ENCODE data around the gene ARFGEF2.

Gene ARFGEF2

DNA sequence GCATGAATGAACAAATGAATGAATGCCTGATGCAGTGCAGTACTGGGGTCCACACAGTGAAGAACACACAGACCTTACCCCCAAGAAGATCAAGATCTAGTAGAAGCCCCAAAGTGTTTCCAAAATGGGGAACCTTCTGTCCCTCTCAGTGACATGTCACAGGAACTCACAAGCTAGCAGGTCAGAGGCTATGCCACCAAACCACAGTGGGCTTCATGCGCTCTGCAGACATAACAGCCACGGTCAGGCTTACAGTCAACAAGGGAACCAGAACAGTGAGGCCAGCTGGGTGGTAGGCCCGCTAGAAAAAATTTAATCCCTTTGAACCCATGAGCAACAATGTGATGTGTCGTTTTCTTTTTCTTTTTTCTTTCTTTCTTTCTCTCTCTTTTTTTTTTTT, 20.2 kb upstream of the ARFGEF2 start:
- DNase-seq, result no peak

DNA sequence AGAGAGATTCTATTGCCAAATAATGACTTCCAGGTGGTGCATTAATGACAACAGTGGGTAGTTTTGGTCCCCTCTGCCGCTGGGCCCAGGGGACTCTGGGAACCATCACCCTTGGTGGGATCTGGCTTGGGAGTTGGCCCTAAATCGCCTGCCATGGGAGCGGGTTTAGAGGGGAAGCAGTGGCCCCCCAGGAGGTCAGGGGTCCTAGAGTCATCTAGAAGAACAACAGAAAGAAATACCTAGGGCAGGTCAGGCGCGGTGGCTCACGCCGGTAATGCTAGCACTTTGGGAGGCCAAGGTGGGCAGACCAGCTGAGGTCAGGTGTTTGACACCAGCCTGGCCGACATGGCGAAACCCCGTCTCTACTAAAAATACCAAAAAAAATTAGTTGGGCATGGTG, 17.8 kb upstream of the ARFGEF2 start:
- DNase-seq, result no peak

DNA sequence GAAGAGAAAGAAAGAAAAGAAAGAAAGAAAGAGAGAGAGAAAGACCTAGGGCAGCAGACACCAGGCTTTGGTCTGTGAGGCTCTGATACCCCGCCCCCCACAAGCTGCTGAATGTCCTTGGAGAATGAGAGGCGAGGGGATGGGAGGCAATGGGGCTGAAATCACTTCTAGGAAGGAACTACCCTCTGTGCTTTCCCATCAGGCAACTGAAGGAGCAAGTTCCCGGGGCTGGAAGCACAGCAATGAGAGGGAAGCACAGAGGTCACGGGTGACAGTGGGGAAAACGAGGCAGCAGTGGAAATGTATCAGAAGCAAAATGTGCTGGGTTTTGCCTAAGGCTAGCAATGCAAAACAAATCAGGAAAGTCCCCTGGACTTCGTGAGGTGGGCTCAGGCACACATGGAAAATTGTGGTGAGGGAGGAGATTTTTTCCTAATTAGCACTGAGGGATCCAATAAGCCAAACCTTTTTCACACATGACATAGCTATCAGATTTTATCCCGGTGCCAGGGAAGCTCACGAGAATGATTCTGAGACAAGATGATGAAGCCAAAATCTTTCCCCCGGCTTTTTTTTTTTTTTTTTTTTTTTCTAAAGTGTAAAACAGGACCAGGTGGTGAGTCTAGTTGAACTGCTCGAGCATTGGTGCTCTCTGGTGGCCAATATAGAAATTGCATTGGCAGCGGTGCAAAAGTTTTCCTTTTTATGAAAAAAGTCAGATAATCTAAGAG, 16.8 kb upstream of the ARFGEF2 start:
- peak; percentile 81 for DNase-seq

DNA sequence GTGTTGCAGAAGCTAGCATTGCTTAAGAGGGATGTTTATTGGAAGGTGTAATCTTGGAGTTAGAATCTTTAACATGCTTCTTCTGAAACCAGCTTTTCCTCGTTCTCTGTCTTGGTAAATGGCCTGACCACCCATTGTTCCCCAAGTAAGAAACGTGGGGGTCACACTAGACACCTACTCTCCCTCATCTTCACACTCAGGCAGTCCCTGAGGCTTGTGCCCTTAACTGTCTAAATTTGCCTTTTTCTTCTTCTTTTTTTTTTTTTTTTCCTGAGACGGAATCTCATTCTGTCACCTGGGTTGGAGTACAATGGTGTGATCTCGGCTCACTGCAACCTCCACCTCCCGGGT, 16.2 kb upstream of the ARFGEF2 start:
- DNase-seq, result no peak

DNA sequence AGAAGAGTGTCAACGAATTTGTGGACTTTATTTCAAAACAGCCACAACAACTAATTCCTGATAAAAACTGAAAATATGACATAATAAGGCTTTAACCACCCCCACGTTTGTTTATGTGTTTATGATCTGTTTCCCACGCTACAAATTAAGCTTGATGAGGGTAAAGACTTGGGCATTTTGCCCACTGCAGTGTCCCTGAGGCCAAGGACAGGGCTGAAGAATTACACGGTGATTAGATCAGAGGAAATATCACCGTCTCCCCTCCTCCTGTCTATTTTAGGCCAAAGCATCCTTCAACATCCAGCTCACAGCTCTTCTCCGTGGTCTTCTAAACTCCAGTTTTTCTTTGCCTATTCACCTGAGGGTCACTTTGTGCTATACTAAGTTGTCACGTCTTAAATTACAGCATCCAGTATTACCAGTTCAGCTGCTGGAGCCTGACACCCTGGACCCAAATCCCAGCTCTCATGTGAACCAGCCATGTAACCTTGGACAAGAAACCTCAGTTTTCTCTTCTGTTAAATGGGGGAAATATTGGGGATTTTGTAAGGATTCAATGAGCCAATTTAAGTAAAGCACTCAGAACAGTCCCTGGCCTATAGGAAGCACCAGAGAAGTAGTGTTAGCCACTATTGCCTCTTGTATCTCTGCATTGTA, 15.2 kb upstream of the ARFGEF2 start:
- no peak for DNase-seq

DNA sequence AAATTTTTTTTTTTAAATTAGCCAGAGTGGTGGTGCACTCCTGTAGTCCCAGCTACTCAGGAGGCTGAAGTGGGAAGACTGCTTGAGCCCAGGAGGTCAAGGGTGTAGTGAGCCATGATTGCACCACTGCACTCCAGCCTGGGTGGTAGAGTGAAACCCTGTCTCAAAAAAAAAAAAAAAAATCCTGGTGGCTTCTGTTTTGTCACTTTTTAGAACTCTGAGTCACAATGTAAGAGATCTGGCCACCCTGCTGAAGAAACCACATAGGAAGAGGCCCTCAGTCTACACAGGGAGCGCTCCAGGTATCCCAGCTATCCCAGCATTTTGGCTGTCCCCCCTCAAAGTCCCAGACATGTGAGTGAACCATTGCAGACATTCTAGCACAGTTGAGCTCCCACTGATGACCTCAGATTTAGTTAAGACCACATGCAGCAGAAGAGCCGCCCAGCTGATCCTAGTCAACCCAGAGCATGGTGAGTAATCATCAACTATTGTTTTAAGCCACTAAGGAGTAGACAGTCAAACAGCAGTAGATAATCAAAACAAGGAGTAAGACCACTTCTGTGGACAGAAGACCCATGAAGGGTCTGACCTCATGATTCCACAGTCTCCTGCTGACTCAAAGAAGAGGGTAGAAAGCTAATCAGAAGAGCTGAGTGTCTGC, 12.7 kb upstream of the ARFGEF2 start:
- no peak for DNase-seq

DNA sequence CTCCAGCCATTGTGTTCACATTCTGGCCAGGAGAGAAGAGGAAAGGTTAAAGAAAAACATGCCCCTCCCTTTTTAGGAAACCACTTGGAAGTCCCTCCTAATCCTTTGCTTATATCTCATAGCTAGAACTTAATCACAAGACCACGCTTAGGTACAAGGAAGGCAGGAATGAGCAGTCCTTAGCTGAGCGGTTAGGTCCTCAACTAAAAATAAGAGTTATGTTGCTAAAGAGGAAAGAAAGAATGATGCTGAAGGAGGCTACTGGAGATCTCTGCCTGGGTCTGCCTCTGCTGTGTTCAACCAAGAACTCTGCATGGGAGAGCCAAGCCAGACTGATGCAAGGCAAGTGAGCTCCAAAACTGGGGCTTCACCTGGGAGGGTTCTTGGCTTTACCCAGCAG, 11.6 kb upstream of the ARFGEF2 start:
- DNase-seq, result no peak

DNA sequence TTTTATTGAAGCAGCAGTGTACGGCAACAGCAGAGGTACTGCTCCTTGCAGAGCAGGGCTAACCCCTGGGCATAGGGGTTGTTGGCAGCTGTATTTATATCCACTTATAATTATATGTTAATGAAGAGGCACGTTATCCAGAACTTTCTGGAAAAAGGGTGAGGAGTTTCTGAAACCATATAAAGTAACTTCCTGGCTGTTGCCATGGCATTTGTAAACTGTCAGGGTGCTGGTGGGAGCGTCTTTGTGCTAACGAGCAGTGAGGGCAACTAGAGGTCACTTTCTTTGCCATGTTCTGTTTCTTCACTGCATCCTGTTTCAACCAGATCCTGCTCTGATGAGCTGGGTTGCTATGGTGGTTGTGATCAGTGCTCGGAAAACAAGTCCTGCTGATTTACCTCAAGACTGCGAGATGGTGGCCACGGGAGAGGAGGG, 11.1 kb upstream of the ARFGEF2 start:
- DNase-seq, result no peak

DNA sequence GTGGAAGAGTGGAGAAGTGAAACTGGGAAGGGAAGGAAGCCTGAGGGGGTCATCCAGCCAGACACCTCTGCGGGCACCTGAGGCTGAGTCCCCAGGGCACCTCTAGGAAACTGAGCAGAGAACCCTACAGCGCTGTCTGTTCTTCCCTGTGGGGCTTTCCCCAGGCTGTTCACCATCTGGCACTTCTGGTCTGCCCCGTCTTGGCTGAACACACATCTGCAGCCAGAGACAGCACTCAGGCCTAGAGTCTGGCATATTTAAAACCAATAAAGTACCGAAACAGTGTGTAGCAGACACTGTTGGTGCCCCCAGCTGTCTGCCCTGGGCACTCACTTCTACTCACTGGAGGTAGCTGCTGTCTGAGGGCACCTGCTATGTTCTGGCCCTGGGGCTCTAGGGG, 9.4 kb upstream of the ARFGEF2 start:
- DNase-seq, result no peak

DNA sequence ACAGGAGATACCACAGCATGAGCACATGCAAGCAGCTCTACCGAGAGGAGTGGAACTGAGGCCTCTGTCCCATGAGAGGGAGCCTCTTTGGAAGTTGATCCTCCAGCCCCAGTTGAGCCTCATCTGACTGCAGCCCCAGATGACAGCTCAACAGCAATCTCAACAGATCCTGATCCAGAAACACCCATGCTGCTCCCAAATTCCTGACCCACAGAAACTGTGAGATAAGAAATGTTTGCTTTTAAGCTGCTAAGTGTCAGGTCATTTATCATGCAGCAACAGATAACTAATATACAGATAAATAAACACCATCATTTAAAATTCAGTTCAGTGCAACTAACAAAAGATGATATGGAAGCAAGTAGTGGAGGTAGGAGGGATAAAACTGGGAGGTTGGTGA, 4.8 kb upstream of the ARFGEF2 start:
- DNase-seq, result no peak

DNA sequence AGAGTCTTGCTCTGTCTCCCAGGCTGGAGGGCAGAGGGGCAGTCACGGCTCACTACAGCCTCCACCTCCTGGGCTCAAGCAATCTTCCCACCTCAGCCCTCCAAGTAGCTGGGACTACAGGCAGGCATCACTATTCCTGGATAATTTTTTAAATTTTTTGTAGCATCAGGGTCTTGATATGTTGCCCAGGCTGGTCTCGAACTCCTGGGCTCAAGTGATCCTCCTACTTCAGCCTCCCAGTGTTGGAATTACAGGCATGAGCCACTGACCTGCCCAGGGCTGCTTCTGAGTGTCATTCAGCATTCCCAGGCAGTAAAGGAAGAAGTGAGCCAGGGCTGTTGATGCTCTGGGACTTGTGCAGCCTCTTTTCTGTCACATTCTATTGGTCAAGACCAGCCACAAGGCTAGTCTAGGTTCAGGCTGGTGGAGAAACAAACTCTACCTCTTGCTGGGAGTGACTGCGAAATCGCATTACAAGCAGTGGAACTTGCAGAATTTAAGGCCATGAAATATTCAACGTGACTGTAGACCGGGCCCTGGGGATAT, 2.1 kb upstream of the ARFGEF2 start:
- DNase-seq, result no peak

DNA sequence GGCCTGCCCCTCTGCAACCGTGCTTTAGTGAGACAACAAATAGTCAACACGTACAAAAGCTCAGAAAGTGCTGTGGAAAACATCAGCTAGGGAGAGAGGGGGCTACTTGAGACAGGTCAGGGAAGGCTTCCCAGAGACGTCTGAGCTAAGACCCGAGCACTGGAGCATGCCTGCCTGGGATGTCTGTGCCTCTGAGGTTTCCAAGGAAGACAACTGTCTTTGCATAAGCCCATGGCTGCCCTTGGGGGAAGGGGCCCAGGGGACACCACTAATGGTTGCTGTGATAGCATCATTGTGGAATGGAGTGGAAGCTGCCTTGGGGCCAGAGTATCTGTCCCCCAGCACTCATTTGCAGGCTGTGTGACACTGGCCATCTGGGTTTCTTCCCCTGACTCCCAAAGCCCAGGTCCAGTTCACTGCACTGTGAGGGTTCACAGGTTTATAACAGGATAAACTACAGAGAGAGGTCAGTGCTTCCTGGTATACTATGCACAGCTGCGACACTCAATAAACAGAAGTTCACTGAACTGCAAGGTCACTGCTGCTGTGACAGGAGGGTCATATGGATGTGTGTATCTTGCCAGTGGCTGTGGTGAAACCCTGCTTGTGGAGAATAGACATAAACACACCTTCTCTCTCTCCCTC, 1.5 kb upstream of the ARFGEF2 start:
- DNase-seq, result peak; percentile 42

DNA sequence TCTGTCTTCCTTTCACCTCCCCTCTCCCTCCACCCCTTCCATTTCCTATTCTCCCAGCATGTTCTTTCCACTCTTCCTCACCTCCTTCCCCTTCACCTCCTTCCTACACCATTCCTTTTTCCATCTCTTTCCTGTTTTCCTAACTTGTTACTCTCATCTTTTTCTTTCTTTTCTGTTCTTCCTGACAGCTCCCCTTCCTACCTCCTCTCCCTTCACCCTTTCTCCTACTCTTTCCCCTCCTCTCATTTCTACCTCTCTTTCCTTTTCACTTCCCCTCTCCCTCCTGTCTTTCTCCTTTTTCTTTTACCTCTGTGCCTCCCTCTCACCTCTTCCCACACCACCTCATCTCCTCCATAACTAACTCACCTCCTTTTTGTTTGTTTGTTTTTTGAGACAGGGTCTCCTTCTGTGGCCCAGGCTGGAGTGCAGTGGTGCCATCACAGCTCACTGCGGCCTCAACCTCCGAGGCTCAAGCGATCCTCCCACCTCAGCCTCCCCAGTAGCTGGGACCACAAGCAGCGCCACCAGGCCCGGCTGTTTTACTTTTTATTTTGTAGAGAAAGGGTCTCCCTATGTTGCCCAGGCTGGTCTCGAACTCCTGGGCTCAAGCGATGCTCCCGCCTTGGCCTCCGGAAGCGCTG, 864 bp upstream of the ARFGEF2 start:
- DNase-seq, result no peak

DNA sequence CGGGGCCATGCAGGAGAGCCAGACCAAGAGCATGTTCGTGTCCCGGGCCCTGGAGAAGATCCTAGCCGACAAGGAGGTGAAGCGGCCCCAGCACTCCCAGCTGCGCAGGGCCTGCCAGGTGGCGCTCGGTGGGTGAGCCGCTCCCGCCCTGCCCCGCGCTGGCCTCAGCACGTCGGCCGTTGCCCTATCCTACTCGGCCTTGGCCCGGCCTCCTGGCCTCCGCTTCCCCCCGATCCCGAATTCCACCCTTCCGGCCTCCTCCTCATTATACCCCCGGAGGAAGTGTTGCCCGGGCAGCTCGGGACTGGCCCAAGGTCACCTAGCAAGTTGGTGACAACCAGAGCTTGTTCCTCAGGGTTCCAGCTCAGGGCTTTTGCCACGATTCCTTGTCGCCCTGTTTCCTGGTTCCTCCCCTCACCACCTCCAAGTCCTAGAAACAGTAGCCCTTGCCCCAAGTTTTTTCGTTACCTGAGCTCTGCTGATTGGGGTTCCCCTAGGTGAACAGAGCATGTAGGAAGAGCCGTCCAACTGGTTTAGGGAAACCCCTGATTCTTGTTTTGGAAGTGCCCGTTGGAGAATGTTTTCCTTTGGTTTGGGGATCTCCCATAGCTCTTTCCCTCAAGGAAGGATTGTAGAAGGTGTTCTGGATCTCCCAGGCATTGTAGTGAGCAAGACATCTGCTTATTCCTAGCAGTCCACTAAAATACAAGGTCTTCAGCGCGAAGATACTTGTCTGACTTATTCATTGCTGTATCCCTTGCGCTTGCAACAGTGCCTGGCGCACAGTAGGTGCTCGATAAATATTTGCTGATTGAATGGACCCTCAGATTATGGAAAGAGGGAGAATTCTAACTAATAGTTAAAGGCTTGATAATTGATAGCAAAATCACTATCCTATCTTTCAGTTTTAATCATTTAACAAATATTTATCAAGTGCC, 641 bp downstream of the ARFGEF2 start:
- DNase-seq, result peak; percentile 65

DNA sequence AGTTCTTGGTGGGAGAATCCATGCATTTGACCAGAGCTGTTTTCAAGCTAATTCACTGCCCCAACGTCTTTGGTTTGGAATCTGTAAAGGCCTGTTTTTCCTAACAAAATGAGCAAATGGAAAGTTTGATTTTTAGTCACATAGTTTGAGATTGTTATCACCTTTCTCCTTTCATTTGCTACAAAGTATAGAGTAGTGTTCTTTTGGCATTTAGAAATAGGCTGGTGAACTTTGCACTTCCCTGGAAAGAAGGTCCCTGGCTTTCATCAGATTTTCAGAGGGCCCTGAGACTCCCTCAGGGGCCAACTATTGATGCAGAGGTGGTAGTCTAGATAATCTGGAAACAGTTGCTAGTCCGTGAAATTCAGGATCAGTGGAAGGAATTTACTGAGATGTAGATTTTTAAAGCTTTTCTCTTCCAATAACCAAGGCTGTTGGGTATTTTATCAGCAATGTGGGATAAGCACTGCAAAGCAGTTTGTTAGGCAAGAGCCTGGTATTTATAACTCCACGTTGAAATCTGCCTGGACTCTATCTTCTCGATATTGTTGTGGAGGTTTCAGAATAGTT, 1.7 kb downstream of the ARFGEF2 start:
- DNase-seq, result no peak

DNA sequence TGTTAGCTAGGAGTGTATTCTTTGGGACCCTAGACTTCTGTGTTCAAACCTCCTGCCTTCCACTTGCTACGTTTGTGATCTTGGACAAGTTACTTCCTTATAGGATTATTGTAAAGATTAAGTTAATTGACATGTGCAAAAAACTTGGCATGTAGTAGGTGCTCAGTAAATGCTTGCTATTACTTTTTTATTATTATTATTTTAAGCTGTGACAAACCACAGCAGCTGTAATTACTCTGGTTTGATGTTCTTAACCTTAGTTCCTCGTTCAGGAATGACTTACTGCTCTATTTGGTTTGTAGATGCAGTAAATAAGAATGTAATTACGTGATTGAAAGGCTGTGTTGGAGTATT, 3.2 kb downstream of the ARFGEF2 start:
- no peak for DNase-seq

DNA sequence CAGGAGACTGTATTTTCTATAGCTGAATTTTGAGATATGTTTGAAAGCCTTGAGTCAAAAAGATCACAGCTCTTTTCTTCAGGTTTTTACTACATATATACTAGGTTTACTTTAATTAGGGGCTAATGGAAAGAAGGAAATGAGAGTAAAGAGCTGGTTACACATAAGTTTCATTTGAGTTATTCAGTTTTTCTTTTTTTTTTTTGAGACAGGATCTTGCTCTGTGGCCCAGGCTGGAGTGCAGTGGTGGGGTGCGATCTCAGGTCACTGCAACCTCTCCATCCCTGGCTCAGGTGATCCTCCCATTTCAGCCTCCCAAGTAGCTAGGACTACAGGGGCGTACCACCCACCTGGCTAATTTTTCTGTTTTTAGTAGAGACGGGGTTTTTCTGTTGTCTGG, 4.8 kb downstream of the ARFGEF2 start:
- DNase-seq, result no peak

DNA sequence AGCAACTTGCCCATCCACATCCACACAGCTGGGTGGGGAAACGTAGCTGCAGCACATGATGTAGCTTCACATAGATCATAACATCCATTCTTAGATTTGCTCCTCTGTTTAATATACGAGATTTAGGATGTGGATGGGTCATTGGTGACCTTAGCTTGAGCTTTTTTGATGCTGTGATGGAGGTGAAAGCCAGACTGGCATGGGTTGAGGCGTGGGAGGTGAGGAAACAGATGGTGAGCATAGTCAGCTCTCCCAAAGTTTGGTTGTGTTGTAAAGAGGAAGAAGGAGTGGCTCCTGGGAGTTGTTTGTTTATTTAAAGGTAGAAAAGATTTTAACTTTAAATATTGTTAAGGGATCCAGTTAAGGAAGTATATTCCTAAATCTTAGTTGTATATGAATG, 5.3 kb downstream of the ARFGEF2 start:
- no peak for DNase-seq

DNA sequence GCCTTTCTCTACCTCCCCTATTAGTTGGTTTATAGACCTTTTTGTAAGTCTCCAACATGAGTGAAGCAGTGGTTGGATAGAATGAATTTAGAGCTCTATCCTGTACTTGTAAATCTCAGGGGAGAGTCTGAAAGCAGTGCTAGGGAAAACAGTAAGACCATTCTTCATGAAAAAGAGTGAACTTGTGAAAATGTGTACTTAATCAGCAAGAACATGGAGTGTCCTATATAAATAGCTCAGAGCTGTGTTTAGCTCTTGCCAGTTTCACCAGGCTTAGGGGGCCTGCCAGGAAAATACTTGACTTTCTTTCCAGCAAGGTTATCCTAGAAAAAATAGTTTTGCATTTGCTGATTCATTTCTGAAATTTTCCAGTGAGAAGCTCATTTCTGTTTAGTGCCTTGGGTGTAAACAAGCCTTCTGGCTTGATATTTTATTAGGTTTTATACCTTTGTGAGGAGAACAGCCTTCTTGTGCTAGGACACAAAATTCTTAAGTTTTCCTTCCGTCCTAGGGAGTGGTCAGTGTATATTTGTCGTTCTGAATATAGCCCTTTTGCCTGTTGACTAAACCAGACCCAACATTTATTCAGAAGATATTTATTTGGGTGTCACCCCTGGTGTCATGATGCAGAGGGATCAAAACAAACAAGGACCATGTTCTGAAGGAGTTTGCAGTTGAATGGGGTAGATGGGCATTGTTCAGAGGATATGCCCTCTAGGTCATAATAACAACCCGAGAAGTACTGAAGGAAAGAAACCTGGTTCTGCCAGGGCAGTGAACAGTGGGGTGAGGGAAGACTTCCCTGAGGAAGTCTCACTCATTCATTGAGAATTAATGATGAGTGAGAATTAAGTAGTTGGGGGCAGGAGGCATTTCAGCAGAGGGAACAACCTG, 7.6 kb downstream of the ARFGEF2 start:
- DNase-seq, result no peak

DNA sequence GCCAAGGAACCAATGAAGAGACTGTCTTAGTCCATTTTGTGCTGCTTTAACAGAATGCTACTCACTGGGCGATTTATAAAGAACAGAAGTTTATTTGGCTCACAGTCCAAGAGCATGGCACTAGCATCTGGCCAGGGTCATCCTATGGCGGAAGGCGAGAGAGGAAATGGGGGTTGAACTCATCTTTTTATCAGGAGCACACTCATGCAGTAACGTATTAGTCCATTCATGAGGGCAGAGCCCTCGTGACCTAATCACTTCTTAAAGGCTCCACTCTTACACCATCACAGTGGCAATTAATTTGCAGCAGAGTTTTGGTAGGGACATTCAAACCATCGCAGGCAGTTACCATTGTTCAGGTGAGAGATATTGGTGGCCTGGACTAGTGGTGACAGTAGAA, 8.5 kb downstream of the ARFGEF2 start:
- no peak for DNase-seq

DNA sequence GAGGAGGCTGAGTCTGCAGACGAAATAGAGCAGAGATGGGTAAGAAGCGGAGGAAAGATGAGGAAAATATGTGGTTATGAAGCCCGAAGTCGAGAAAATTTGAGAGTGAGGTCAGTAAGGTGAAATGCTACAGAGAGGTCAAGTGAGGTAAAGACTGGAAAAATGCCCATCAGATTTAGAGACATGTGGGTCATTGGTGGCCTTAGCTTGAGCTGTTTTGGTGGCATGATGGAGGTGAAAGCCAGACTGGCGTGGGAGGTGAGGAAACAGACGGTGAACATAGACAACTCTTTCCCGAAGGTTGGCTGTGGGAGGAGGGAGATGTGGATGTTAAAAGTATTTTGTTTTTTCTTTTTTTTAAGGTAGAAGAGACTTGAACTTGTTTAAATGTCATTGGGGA, 9.4 kb downstream of the ARFGEF2 start:
- DNase-seq, result no peak
